Stimulated activated CD8-positive, alpha-beta memory T cell treated with anti-CD3 and anti-CD28 coated beads, Interleukin-12 subunit alpha, Interleukin-12 subunit beta, amount 100 ng/mL, for 24 hours (primary cell): ENCODE data around the gene NAPA.

Source experiments
- DNase-seq: peaks from one replicate; pipeline ENCODE4 v3.0.0-alpha.2; 2020; ENCODE audit errors: extremely low read depth

The NAPA gene

GRCh38 chr19:47499863-47500830, 14.7 kb downstream of the NAPA start:
- no peak for DNase-seq

GRCh38 chr19:47499371-47499770, 15.5 kb downstream of the NAPA start:
- no peak for DNase-seq

GRCh38 chr19:47498561-47498960, 16.3 kb downstream of the NAPA start:
- no peak for DNase-seq

- DNase-seq: no peak
Measured at GRCh38 chr19:47497821-47498520, 16.9 kb downstream of the NAPA start.

DNA sequence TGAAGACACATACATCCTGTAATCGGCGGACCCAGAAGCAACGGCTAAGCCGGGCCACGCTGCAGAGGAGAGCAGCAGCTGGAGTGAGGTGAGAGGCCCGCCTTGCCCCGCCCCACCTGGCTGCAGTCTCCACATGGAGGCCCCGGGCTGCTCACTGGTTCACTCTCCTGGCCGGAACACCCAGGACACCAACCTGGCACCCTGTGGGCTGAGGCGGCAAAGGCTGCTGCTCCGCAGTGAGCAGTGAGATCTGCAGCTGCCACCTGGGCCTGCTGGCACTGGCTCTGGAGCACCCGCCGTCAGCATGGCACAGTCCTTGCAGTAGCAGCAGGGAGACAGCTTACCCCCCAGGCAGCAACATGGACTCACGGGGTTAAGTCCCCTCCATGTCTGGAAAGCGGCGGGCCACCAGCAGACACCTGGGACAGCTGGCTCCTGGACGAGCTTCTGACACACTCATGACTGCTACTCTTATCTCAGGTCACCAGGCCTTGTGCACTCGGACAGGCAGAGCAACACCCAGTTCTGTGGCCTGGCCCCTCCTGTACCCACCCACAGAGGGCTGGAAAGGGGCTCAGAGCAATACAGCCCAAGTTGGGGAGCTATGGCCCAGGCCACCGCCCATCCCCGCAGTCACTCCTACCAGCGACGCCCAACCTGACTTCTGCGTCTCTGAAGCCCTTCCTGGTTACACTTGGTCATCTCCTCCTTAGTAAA, 17.7 kb downstream of the NAPA start:
- no peak for DNase-seq

DNA sequence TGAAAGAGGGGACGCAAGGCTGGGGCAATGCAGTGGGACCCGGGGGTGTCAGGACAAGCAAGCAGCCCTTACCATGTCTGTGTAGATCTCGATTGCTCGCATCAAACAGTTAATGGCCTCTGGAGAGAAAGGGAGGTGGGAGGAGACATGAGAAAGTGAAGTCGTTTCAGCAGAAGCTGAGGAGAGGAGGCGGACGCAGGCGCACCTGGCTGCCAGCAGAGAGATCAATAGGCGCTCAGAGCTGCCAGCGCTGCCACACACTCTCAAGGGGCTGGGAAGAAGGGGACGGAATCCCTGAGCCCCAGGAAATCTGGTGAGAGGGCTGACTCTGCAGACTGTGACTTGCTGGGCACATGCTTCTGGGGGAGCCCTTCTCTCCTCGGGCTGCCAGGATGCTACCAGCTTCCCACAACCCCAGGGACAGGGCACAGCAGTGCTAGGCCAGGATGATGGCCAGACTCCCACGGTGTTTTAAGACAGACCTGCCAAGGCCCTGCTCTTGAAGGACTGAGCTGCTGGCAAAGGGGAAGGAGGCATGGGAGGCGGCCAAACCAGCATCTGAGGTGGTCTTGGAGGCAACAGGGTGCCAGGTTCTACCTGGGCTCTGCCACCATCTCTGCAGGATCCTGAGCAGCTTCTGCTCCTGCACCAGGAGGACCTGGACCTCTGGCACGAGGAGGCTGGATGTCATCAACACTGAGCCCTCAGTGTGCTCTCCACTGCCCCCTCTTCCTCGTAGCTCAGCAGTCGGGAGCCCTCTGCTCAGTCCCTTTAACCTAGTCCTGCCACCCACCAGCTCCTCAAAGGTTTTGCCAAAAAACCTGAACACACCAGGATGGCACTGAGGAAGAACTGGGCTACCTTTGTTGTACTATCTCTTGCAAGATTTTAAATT, 19.1 kb downstream of the NAPA start:
- DNase-seq: no peak

DNA sequence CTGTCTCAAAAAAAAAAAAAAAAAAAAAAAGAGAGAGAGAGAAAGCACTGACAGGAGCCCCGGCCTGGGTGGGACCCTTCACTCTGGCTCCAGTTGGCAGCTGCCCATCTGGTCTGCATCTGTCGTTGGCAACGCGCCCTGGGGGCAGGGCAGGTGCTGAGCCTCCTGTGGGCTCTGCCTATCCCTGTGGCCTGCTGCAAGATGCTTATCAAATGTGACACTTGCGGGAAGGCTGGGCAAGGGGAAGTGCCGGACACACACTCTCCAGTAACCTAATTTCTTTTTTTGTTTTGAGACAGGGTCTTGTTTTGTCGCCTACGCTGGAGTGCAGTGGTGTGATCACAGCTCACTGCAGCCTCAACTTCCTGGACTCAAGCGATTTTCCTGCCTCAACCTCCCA, 20.1 kb downstream of the NAPA start:
- no peak for DNase-seq

DNA sequence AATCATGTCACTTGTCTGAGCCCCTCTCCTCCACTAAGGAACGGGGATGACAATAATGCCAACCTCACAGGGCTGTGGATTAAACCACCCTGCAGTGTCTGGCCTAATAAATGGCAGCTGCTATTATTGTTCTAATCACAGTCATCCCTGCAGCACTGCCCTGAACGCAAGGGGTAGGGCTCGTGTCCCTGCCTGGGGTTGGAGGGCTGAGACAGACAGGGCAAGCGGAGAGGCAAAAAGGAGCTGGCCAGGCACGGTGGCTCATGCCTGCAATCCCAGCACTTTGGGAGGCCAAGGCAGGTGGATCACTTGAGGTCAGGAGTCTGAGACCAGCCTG, 20.7 kb downstream of the NAPA start:
- no peak for DNase-seq

GRCh38 chr19:47493378-47494210, 21.3 kb downstream of the NAPA start:
- no peak for DNase-seq

DNA sequence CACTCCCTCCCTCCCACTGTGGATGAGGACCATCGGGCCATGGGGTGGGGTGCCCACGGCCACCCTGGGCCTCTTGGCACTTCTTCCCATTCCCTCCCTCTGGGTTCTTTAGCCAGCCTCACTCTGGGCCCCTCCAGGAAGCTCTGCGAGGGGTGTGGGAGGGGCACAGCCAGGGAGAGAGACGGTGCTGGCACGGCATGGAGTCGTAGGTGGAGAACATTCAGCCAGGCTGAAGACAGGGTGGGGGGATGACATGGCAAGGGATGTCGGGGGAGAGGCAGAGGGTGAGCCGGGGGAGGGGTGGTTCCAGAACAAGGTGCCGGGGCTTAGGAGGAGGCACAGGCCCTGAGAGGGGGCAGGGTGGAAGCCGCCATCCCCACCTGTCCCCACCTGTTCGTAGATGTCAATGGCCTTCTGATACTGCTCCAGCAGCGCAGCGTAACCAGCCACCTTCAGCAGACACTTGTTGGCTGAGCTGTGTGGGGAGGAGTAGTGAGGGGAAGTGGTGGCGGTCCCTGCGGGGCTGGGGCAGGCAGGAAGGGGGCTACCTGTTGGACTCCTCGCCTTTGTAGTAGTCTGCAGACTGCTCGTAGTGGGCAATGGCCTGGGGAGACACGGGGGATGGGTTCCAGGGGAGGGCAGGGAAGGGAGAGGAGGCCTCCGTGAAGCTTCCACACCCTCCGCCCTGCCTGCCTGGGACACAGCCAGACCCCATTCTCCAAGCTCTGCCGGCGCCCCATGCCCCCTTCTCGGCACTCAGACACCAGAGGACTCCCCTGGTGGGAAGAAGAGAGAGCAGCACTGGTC, 22.1 kb downstream of the NAPA start:
- DNase-seq: no peak

GRCh38 chr19:47492137-47492533, 22.7 kb downstream of the NAPA start:
- DNase-seq: no peak

GRCh38 chr19:47491358-47492136, 23.3 kb downstream of the NAPA start:
- DNase-seq: no peak

- DNase-seq: no peak
Measured at GRCh38 chr19:47490847-47491246, 24.0 kb downstream of the NAPA start.

- no peak for DNase-seq
Measured at GRCh38 chr19:47490031-47490430, 24.8 kb downstream of the NAPA start.

GRCh38 chr19:47489072-47489914, 25.6 kb downstream of the NAPA start:
- no peak for DNase-seq

DNA sequence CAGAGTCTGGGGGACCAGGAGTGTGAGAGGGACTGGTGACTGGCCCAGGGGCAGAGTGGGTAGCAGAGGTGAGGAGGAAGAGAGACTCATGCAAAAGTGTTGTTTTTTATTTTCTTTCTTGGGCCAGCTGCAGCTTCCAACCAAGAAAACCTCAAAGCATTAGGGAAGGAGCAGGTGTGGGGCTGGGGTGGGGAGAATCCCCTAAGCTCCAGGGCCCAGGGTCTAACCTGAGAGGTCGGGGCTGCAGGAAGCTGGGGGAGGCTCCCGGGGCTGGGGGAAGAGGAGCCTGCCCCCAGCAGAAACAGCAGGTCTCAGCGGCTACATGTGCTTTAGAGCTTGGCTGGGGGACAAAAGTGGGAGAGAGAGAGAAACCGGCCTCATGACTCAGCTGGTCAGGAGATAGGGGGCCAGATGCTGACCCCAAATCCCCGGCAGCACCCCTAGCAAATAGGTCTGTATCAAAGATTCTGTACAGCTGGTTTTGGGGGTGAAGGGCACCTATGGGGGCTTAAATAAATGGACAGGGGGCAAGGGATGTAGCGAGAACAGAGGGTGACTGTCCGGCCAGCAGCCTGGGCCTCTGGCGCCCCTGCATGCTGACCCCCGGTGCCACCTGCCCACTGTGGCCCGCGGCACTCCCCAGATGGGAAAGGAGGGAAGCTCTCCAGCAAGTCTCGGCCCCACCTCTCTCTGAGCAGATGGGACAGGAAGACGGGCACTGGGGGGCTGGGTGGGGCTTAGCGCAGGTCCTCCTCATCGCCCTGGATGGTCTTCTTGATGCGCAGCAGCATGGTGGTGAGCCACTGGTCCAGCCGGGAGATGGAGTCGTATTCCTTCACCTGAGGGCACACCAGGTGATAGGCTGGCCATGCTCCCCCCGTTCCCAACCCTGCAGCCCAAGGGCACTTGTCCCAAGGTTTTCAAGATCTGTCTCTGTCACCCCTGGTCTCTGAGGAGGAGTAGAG, 27.0 kb downstream of the NAPA start:
- no peak for DNase-seq

DNA sequence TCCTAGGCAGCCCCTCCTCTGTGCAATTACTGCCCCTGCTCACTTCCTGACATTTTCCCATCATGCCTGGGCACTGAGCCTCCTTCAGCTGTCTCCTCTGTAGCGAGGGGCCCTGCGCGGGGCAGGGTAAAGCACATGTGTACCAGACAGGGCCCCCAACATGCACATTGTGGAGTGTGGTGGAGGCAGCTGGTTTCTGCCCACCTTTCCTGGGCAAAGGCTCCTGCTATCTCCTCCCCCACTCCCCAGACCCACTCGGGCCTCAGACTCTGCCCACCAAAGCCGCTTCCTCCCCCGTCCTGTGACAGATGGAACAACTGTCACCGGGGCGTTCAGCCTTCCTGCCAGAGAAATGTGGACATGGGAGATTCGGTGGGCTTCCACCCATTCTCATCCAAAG, 28.0 kb downstream of the NAPA start:
- no peak for DNase-seq
